NCI-H524 treated with DMSO at 0.1 percent for 48 hours (cell line): Measurements from ENCODE around the gene DTX2.
"Not testable (repeated sequence)": the region's sequence is repeated elsewhere in the genome, so short reads cannot be mapped to it uniquely, and the experiment has no call there.

Experiments
- DNase-seq: peaks from one replicate; lab custom pipeline; 2025; lab: John Stamatoyannopoulos, UW

The DTX2 gene

DNA sequence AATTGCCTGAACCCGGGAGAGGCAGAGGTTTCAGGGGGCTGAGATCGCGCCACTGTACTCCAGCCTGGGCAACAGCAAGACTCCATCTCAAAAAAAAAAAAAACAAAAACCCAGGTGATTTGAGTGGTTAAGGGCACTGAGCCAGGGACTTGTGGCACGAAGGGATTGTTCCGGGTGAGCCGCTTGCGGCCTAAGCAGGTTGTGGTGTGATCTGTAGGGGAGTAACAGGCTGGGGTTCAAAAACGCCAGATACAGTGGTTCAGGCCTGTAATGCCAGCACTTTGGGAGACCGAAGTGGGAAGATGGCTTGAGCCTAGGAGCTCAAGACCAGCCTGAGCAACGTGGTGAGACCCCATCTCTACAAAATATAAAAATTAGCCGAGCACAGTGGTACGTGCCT, 17.7 kb upstream of the DTX2 start:
- DNase-seq = not testable (repeated sequence)

DNA sequence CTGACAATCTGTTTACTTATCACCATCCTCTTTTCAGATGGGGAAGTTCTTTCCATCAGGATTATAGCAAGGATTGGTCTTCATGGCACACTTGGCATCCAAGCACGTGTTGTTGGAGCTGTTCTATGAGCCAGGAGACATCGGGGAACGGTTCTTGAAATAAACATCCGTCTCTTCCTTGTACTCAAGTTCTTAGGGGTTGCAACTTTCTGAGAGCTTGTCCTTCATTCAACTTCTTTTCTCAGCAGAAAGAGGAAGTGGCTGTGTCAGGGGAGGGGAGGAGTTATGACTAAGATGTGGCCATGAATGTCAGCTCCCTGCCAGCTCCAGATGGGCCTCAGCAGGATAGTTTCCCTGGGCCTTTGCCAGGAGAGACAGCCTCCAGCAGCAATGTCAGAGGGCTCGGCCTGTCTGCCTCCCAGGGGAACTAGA, 15.9 kb upstream of the DTX2 start:
- not testable (repeated sequence) for DNase-seq

DNA sequence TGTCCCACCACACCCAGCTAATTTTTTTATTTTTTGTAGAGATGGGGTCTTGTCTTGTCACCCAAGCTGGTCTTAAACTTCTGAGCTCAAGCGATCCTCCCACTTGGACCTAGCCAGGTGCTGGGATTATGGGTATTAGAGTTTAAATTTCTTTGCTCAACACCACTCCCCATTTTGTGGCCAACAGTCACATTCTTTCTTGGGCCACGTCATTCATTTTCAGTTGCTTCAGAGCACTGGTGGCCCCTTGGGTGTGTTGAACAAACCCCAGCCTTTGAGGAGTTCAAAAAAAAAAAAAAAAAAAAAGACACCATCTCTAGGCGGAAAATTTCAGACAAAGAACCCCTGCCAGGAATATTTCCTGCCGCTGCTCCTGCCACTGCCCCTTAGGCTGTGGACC, 4.5 kb upstream of the DTX2 start:
- not testable (repeated sequence) for DNase-seq

DNA sequence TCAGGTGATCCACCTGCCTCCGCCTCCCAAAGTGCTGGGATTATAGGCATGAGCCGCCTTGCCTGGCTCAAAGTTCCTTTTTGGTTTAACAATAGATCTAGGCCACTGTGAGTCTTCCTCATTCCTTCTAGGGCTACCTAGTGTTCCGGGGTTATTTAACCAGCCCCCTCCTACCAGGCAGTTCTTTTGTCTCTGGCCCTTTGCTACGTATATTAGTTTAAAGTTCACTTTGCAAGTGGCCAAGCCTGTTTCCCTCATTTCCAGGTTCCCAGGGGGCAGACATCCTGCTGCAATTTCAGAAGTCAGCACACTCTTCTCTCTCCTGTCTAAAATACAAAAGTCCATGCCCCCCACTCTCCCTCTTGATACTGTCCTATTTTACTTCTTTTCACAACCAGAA, 3.0 kb upstream of the DTX2 start:
- not testable (repeated sequence) for DNase-seq

DNA sequence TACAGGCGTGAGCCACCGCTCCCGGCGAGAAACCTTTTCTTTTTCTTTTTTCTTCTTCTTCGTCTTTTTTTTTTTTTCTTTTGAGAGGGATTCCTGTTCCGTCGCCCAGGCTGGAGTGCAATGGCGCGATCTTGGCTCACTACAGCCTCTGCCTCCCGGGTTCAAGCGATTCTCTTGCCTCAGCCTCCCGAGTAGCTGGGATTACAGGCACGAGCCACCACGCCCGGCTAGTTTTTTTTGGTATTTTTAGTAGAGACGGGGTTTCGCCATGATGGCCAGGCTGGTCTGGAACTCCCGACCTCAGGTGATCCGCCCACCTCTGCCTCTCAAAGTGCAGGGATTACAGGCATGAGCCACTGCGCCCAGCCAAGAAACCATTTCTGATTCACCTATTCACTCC, 742 bp upstream of the DTX2 start:
- not testable (repeated sequence) for DNase-seq

DNA sequence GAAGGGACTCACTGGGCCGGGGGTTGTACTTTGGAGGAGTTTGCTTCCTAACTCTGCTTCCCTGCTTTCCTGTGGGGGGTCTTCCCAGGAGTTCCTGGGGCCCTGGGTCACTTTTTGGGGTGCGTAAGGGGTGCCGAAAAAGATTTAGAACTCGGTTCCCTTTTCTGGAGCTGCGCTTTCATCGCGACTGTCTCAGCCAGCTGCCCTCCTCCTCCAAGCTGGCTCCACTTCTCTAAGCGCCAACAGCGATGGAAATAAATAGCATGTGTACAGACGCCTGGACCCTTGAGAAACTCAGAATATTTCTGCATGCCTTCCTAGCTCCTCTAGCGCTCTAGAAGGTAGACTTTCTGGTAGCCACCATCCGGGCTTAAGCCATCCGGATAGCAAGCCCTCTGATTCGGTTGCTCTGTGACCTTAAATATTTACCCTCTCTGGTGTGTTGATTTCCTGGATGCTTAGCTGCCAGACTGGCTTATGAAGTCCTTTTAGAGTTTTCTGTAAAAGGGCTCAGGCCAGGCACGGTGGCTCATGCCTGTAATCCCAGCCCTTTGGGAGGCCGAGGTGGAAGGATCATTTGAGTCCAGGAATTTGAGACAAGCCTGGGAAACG, 868 bp downstream of the DTX2 start:
- not testable (repeated sequence) for DNase-seq

DNA sequence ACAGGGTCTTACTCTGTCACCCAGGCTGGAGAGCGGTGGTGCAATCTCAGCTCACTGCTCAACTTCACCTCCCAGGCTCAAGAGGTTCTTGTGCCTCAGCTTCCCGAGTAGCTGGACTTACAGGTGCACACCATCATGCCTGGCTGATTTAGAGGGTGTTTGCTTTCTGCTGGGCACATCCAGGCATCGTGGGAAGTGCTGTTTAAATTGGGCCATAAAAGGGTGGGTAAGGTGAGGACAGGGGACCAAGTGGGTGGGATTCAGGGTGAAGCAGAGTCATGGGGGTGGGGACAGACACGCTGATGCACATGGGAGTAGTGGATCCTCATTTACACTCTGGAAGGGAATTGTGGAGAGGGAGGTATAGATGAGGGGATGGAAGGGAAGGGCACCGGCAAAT, 3.5 kb downstream of the DTX2 start:
- not testable (repeated sequence) for DNase-seq

DNA sequence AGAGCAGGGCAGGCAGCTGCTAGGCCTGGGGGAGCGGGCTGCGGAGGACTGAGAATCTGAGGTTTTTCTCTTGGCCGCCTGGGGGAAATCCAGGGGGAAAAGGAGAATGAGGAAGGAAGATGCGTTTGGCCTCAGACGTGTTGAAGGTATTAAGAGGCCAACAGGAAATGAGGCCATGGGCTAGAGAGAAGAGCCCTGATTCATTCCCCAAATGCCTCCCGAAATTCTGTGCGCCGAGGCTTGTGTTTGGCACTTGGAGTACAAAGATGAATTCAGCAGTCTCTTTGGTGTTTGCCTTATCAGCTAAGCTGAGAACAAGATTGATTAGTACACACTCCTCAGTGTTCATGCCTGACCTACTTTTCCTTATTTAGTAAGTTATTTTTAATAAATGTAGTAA, 4.4 kb downstream of the DTX2 start:
- DNase-seq = not testable (repeated sequence)

DNA sequence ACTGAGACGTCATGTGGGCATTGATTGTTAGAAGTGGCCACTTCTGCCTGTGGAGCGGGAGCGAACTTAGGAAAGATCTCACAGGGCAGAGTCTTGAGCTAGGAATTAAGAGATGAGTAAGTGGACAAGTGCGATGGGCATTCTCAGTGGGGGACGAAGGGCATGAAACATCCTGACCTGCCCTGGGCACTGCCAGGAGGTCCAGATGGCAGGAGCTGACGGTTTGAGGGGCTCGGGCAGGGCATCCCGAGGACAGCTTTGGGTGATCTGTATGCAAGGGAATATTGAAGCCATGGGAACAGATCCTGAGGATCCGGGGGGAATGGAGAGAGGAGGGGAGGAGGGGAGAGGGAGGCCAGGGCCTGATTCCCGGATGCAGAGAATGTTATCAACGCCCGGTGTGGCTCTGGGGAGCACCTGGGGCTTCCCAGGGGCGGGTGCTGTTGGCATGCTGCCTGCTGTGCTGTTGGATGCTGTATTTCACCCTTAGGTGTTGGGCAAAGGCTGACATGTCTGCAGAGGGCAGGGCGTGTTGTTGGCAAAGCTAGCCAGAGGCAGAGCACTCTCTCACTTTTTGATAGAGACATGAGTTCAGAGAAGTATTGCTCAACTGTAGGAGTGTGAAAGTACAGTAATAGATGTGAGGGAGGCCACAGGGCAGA, 6.4 kb downstream of the DTX2 start:
- DNase-seq = not testable (repeated sequence)

DNA sequence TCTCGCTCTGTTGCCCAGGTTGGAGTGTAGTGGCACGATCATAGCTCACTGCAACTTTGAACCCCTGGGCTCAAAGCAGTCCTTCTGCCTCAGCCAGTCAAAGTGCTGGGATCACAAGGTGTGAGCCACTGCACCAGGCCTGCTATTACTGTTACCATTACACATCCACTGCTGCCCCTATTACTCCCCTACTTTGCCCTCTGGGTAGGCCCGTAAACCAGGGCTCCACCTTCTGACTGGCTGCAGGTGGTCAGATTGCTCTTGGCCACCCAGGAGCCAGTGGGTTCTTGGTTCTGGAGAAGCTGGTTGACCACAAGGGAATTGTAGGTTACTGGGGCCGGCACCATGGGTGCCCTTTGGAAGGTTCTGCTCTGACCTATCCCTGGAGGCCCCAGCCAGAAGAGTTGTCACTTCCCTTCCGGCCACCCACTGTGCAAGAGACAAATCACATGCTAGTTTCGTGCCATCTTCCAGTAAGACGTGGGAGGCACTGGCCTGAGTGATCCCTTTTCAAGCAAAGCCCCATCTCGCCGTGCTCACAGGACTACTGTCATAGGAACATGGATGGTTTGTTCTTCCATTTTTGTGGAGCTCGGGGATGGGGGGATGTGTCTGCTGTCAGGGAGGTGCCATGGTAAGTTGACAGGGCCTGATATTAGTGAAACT, 10.2 kb downstream of the DTX2 start:
- DNase-seq = not testable (repeated sequence)

DNA sequence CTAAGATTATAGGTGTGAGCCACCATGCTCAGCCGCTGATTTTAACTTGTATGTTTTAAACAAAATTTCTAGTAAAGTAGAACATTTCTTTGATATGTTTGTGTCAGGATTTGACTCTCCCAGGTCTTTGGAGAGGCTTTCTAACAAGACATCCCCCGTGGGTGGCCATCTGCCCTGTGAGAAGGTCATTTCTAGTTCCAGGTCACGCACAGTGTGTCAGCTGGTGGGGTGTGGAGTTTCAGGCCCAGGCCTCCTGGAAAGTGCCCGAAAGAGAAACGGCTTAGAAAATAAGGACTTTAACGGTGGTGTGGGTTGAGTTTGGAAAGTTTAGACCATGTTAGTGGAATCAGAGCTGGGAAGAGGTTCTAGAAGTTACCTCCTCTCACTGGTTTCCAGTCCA, 11.6 kb downstream of the DTX2 start:
- not testable (repeated sequence) for DNase-seq

DNA sequence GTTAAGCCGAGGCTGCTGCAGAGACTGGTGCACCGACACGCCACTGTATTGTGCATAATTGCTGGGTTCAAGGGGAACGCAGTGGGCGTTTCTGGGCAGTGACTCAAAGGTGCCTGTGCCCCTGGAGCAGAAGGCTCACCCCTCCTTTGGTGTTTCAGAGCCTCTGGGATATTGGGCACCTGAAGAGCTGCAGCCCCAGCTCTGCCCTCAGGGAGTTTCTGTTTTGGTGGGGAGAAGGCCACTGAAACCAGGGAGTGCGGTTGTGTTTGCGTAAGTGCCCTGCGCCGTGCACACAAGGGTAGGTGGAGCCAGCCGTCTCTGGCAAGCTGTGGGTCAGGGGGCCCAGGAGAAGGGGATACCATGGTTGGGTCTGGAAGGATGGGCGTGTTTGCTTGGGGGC, 14.8 kb downstream of the DTX2 start:
- not testable (repeated sequence) for DNase-seq

DNA sequence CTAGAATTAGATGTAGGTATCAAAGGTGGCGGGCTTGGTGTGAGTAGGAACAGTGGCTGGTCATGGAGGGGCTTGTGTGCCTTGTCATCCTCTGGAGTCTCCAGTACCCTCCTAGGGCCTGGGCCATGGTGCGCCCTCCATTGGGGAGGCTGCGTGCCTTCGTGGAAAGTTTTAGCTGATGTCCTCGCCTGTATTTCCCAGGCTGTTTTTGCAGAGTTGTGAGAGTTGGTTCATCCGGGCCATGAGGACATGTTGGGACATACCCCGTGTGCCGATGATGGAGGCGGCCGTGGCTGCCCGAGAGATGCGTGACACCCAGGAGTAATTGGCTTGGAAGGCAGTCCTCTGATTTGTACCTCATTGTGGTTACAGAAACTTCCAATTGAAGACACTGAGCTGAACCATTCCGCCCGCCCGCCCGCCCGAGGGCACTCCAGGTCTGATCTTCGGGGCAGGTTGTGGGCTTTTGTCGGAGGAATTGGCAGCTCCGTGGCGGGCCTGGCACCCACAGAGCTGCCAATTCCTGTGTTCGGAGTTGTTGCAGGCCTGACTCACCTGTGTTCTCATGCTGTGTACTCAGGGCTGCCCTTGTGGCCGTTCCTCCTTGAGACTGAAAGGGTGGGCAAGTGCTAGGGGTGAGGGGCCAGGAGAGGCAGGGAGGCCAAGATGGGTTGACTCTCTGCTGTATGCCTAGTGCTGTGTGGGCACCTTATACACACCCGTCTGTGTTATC, 15.4 kb downstream of the DTX2 start:
- not testable (repeated sequence) for DNase-seq

DNA sequence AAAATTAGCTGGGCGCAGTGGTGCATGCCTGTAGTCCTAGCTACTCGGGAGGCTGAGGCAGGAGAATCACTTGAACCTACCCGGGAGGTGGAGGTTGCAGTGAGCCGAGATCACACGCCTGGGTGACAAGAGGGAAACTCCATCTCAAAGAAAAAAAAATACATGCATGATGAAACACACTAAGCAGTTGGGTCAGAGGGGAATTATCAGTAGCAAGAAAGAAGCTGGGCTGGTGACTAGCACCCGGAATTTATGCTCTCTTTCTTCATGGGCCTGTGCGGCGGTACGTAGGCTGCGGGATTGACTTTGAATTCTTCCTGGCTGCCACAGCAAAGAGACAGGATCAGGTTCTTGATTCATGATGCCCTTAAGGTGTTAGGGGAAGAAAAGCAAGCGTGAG, 18.1 kb downstream of the DTX2 start:
- DNase-seq = not testable (repeated sequence)

DNA sequence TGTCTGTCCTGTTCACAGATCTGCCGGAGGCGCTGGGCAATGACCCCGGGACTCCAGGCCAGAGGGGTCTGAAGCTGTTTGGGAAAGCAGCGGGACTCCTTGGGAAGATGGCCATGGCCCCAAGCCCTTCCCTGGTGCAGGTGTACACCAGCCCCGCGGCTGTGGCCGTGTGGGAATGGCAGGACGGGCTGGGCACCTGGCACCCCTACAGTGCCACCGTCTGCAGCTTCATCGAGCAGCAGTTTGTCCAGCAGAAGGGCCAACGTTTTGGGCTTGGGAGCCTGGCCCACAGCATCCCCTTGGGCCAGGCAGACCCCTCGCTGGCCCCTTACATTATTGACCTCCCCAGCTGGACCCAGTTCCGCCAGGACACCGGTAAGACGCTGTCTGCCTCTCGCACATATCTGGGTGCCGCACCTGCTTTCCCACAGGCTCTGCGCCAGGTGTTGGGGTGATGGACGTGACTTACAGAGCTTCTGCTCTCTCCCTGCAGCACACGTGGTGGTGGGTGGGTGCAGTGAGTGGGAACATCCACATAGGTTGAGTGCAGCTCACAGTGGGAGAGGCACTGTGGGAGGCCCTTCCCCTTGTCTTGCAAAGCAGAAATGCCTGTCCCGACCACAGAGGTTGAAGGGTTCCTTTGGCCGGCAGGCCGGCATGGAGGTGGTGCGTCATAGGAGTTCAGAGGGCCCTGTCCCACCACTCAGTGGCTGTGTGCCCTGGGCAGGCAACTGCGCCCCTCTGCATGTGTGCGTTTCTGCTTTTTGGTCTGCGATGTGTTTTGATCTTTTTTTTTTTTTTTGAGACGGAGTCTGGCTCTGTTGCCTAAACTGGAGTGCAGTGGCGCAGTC, 19.1 kb downstream of the DTX2 start:
- DNase-seq = not testable (repeated sequence)

DNA sequence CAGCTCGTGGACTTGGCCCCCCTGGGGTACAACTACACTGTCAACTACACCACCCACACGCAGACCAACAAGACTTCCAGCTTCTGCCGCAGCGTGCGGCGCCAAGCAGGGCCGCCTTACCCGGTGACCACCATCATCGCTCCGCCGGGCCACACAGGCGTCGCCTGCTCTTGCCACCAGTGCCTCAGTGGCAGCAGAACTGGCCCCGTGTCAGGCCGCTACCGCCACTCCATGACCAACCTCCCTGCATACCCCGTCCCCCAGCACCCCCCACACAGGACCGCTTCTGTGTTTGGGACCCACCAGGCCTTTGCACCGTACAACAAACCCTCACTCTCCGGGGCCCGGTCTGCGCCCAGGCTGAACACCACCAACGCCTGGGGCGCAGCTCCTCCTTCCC, 21.2 kb downstream of the DTX2 start:
- DNase-seq = not testable (repeated sequence)

DNA sequence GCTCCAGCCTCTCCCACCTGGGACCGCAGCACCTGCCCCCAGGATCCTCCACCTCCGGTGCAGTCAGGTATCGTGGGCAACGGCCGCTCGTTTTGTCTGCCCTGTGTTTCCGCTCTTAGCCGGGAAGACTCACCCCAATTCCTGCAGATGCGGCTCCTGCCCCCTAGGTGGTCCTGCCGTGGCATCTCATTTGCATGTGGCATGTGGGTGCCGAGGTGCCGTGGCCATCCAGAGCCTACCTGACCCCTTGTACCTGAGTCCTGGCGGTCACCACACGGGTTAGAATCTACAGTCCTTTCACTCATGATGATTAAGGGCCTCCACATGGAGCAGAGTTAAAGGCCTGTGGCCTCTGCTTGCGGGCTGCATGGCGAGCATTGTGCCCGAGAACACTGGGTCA, 21.6 kb downstream of the DTX2 start:
- not testable (repeated sequence) for DNase-seq

DNA sequence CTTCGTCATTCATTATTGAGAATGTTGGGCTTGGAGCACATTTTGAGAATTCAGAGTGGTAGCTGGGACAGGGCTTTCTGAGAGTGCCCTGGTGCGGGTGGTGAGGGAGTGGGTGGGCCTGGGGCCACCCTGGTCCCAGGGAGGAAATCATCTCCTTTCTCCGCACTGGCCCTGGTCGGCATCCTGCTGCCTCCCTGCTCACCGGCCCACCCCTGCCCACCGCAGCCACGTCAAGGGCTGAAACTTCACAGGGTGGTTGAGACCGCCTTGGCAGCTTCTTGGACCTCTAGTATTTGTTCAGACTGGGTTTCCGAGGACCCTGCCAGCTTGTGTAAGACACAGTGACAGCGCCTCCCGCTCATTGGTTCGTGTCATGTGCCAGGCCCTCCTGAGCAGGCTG, 22.9 kb downstream of the DTX2 start:
- DNase-seq = not testable (repeated sequence)

DNA sequence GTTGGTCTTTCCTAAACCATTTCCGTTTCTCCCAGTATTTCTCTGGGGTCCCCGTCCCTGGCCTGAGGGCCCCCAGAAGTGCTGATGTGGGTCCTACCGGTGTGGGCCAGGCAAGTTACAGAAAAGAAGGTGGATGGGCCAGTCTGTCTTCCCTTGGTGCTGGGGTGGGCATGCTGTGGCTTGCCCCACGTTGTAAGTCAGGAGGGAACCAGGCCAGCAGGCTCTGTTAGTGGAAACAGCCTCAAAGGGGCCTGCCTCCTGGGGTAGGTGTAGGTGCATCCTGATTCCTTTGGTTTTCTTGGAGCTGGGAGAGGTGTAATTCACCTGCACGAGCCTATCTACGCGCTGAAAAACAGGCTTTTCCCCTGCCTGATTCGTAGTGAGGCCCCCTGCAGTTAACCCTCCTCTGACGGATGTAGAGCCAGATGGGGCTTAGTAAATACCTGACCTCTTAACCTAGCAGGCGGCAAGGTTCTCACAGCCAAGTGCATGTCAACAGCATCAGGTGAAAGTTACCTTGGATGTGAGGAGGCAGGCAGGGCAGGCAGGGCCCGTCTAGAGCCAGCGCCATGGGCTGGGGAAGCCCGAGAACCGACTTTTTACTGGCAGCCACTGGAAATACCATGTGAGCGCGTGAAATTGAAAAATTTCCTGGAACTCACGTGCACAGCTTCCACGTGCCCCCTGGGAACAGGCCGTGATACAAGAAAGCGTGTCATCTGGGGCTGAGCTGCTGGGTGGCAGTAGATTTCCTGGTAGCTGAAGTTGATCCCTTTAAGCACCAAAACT, 24.5 kb downstream of the DTX2 start:
- not testable (repeated sequence) for DNase-seq

DNA sequence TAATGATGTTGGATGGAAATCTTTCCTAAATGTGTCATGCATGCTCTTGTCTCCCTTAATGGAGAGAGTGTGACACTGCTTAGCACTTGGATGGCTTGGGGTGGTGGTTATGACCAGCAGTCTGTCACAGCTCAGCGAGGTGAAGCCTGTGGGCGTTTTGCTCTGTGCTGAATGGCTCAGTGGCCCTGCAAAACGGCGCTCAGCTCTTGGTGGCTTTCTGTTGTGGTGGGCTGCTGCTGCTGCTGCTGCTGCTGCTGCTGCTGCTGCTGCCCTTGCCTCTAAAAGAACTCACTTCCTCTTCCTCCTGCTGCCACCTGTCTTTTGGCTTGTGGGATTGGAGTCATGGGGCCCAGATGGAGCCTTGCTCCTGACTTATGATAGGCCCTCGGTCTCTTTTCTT, 25.1 kb downstream of the DTX2 start:
- not testable (repeated sequence) for DNase-seq

DNA sequence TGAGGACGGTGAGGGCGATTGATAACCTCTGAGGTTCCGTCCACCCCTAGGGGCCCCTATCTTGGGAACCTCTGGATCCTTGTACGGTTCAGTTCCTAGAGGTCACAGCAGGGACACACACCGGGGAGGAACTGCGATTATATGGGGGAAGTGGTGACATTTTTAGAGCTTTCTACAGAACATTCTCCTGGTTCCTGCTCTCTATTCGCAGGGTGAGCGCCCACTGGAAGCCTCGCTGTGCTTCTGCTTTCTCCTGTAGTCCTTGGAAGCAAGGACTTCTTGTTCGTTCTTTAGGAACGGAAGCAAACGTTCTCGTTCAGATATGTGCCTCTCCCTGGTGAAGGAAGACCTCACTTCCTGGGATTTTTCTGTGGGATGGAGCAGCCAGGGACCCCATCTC, 26.5 kb downstream of the DTX2 start:
- DNase-seq = not testable (repeated sequence)
